HG03432 (cell line): ENCODE results near the gene USP51.
"Not testable (repeated sequence)": the region's sequence is repeated elsewhere in the genome, so short reads cannot be mapped to it uniquely, and the experiment has no call there.

Experiments
- ATAC-seq: cut with Tn5 transposase; IDR thresholded peaks from one replicate; pipeline ENCODE4 v1.9.1; 2021; ENCODE audit warnings: mild to moderate bottlenecking, moderate library complexity; ENCODE audit not compliant: unreplicated experiment

Gene USP51

DNA sequence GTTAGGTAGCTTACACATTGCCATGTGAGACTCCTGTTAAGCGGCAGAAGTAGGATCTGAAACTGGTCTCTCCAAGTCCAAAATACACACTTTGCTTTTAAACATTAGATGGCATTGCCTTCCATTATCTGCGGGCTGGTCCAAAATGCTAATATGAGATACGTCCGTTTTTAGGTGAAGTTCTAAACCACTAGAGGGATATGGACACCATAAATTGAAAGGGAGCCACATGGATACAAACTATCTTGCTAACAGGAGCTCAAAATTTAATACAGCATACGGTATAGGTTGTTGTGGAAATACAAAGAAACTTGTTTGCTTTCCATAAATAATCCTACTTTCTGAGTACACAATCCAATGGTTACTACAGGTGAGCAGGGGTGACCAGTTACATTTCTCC lies 23.9 kb downstream of the USP51 start:
- ATAC-seq = not testable (repeated sequence)

- not testable (repeated sequence) for ATAC-seq
Observed at GRCh38 chrX:55465108-55465507, 24.5 kb downstream of the USP51 start.

DNA sequence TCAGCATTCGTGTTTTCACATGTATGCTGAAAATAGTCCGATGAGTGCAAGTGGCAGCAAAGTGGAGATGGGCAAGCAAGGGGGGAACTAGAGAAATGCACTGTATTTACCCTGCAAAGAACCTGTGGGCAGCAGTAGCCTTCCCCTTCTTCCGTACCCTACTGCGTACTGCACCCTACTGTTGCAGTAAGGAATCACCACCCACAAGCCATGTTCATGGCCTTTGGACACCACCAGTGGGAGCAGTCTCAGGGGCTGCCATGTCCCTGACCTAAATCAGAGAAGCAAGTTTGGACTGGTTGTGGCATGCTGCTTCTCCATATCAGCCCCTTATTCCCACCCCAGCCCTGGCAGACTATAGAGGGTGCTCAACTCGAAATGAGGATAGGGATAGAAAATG lies 25.6 kb downstream of the USP51 start:
- ATAC-seq = not testable (repeated sequence)

DNA sequence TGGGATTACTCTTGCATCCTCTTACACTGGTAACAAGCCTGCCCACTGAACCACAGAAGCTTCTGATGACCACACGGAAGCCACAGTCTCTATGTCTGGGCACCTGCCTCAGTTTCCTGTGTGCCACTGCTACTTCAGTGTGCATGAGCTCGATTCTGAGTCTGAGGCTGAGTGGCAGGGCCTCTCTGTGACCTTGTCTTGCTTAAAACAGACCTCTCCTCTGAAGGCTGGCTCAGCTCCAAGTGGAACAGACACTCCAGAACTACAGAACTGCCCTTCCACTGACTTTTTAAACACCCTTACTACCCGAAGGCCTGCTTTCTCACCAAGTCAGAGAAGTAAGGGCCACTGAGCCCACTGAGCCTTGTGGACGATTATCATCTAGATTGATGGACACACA lies 29.7 kb downstream of the USP51 start:
- ATAC-seq = not testable (repeated sequence)

DNA sequence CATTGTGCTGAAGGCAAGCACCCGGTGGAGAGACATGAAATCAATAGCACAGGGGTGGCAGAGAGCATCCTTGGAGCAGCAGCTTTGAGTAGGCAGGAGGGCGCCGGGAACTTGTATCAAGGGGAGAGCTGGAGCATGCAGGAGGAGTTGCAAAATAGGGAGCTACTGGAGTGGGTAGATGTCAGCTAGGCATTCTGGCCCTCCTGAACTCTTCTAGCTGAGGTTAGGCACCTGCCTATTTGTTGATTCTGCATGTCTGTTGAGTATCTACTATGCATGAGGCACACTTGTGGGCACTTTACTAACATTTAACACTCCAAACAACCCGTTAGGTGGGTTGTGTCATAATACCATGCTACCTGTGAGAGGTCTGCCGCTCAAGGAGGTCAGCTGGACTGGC lies 30.2 kb downstream of the USP51 start:
- not testable (repeated sequence) for ATAC-seq

GRCh38 chrX:55455708-55456107 lies 33.9 kb downstream of the USP51 start:
- not testable (repeated sequence) for ATAC-seq

DNA sequence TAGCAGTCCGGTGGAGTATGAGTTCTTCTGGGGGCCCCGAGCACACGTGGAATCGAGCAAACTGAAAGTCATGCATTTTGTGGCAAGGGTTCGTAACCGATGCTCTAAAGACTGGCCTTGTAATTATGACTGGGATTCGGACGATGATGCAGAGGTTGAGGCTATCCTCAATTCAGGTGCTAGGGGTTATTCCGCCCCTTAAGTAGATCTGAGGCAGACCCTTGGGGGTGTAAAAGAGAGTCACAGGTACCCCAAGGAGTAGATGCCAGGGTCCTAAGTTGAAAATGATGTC lies 36.9 kb downstream of the USP51 start:
- no peak for ATAC-seq

DNA sequence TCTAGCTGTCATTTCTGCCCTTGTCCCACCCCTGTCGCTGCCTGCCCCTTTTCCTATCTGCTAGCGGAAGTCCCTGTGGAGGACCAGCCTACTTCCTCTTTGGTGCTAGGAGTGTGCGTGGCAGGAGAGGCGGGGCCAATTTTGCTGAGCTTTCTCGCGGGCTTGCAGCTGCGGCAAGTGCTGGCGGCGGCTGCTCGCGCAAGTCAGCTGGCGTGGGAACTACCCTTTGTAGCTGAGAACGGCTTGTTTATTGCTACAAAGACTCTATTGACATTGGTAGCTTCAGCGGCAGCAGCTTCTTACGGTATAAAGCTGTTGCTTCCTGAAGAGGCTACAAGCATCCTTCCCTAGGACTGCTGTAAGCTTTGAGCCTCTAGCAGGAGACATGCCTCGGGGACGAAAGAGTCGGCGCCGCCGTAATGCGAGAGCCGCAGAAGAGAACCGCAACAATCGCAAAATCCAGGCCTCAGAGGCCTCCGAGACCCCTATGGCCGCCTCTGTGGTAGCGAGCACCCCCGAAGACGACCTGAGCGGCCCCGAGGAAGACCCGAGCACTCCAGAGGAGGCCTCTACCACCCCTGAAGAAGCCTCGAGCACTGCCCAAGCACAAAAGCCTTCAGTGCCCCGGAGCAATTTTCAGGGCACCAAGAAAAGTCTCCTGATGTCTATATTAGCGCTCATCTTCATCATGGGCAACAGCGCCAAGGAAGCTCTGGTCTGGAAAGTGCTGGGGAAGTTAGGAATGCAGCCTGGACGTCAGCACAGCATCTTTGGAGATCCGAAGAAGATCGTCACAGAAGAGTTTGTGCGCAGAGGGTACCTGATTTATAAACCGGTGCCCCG lies 37.4 kb downstream of the USP51 start, which contains the start of gene MAGEH1:
Gene MAGEH1, plus strand, starts transcription at position 138 of the 843 bp plus-strand sequence. Its CDS starts 248 bp downstream, at position 386.
- ATAC-seq = peak; percentile 99

DNA sequence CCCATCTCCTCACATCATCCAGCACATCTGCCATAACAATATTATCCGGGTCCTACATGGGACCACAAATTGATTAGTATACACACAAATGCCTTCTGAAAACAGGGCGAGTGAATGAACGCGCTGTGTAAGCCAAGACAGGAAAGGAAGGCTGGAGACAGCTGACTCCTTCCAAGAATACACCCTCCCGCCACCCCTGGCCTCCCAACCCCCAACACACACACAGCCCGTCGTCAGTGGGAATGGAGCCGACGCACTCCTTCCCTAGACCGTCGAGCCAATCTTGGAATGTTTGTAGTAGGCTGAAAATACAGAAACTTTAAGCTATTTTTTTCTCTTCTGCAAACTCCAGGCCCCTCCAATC lies 38.0 kb downstream of the USP51 start:
- ATAC-seq = peak; percentile 32

GRCh38 chrX:55451141-55451540 lies 38.5 kb downstream of the USP51 start:
- ATAC-seq = no peak

GRCh38 chrX:55450259-55450658 lies 39.4 kb downstream of the USP51 start:
- ATAC-seq = no peak

DNA sequence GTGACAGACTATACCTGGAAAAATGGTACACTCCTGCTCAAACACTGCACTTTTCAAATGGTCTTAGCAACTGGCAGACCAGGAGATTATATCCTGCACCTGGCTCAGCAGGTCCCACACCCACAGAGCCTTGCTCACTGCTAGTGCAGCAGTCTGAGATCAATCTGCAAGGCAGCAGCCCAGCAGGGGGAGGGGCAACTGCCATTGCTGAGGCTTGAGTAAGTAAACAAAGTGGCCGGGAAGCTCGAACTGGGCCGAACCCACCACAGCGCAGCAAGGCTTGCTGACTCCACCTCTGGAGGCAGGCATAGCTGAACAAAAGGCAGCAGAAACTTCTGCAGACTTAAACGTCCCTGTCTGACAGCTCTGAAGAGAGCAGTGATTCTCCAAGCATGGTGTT lies 46.2 kb downstream of the USP51 start:
- ATAC-seq = not testable (repeated sequence)
